Mesothelial cell of epicardium (in vitro differentiated cells): Measurements from ENCODE around the gene WDR93. TPM values are rescaled to one million over a fixed set of nuclear protein-coding genes. Genes with fewer than 3 reads are reported as not detected.
A peak's percentile ranks its signal among the peaks of the same experiment; 100 is the strongest.

Experiments
- DNase-seq, 2 experiments: peaks; one replicate each; pipeline ENCODE4 v3.0.0; 2021; ENCODE audit warnings: low spot score in 2 of 2; ENCODE audit not compliant: unreplicated experiment in 2 of 2
- H3K27ac Mint-ChIP-seq: 2 replicates; pipeline ENCODE4 v1.8.0; 2021; ENCODE audit warnings: mixed read lengths
- H3K27me3 Mint-ChIP-seq: 2 replicates; pipeline ENCODE4 v1.8.0; 2021; ENCODE audit warnings: low read depth, mixed read lengths
- H3K36me3 Mint-ChIP-seq: 2 replicates; pipeline ENCODE4 v1.8.0; 2021; ENCODE audit warnings: mixed read lengths
- H3K4me1 Mint-ChIP-seq: 2 replicates; pipeline ENCODE4 v1.8.0; 2021; ENCODE audit warnings: mixed read lengths
- H3K4me3 Mint-ChIP-seq: 2 replicates; pipeline ENCODE4 v1.8.0; 2021; ENCODE audit warnings: mild to moderate bottlenecking, moderate library complexity, mixed read lengths
- H3K9me3 Mint-ChIP-seq: 2 replicates; pipeline ENCODE4 v1.8.0; 2021; ENCODE audit warnings: mixed read lengths
- total RNA-seq: library from RNA; stranded (reverse); gene quantifications from 3 replicates; pipeline ENCODE4 v1.2.1, GENCODE V29; 2021
- TF ChIP-seq, protein P1 (sequence below): fragments of 200-600 bp; sonication (generic); IDR thresholded peaks from one replicate; pipeline ENCODE4 v1.5.0; 2021; ENCODE audit warnings: antibody characterized with exemption; ENCODE audit not compliant: unreplicated experiment

Gene WDR93
- total RNA-seq, 1 donor from 2014 or later: 0.34 TPM

DNA sequence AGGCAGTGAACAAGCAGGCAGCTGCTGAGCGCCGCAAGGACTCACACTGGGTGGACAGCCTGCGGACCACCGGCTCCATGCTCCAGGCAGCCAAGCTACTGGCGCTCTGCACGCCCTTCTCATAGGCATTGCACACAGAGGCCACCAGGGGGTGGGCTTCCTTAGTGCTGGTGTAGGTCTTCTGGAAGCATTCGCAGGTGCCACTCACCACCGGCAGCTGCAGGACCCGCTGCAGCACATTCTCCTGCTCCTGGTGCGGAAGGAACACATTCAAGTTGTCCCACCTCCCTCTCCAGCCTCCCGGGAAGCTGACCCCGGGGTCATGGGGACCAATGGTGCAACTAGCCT lies 17.5 kb upstream of the WDR93 start:
- Mint-ChIP-seq H3K36me3 (no peaks in the 10 kb centered on the region), H3K4me3 (no peak overlapping the region), H3K27ac (no peak overlapping the region), H3K9me3 (no peaks in the 10 kb centered on the region), H3K27me3 (no peaks in the 10 kb centered on the region), H3K4me1 (peaks cover 14% of the 10 kb centered on the region)
- TF ChIP-seq, protein P1, sequence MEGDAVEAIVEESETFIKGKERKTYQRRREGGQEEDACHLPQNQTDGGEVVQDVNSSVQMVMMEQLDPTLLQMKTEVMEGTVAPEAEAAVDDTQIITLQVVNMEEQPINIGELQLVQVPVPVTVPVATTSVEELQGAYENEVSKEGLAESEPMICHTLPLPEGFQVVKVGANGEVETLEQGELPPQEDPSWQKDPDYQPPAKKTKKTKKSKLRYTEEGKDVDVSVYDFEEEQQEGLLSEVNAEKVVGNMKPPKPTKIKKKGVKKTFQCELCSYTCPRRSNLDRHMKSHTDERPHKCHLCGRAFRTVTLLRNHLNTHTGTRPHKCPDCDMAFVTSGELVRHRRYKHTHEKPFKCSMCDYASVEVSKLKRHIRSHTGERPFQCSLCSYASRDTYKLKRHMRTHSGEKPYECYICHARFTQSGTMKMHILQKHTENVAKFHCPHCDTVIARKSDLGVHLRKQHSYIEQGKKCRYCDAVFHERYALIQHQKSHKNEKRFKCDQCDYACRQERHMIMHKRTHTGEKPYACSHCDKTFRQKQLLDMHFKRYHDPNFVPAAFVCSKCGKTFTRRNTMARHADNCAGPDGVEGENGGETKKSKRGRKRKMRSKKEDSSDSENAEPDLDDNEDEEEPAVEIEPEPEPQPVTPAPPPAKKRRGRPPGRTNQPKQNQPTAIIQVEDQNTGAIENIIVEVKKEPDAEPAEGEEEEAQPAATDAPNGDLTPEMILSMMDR: peak; percentile 25
- no peak for DNase-seq

- DNase-seq: no peak
- H3K27ac Mint-ChIP-seq: no peak overlapping the region
- no peaks in the 10 kb centered on the region for H3K36me3 Mint-ChIP-seq
- H3K9me3 Mint-ChIP-seq: no peaks in the 10 kb centered on the region
- H3K4me1 Mint-ChIP-seq: peaks cover 14% of the 10 kb centered on the region
- no peaks in the 10 kb centered on the region for H3K27me3 Mint-ChIP-seq
- TF ChIP-seq, protein P1: no peak
- H3K4me3 Mint-ChIP-seq: no peak overlapping the region
Observed at GRCh38 chr15:89674526-89674925, 16.1 kb upstream of the WDR93 start.

DNA sequence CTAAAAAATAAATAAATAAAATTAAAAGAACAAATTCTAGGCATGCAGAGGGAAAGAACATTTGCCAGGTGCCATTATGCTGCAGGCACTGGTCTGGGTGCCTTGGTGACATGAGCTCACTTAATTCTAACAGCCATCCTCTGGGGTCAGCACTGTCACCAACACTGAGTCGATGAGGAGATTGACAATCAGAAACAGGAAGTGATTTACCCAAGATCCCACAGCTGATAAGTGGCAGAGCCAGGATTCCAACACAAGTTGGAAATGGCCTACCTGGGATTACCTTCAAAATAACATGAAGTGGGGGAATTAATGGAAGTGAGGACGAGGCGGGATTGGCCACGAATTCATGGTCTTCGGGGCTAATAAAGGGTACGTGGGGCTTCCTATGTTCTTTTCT lies 15.0 kb upstream of the WDR93 start:
- Mint-ChIP-seq H3K36me3 (no peaks in the 10 kb centered on the region), H3K27me3 (no peaks in the 10 kb centered on the region), H3K27ac (no peak overlapping the region), H3K9me3 (no peaks in the 10 kb centered on the region), H3K4me1 (peaks cover 14% of the 10 kb centered on the region), H3K4me3 (no peak overlapping the region)
- TF ChIP-seq, protein P1: no peak
- DNase-seq: no peak

DNA sequence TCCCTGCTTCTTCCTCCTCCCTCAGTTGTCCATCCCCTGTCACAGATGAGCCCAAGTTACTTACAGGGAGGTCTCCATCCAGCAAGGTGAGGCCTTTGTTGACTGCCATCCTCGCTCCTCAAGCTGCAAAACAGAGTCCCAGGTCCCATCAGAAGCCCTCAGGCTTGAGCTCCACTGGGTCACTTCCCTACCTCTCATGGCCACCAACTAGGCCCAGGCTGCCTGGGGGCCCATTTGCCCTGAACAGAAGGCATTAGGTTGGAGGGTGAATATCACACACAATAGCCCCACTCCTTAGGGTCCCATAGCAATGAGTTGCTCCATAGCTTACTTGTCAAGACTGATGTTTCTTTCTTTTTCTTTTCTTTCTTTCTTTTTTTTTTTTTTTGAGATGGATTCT lies 13.2 kb upstream of the WDR93 start:
- no peaks in the 10 kb centered on the region for H3K27me3 Mint-ChIP-seq
- H3K36me3 Mint-ChIP-seq: peaks cover 2% of the 10 kb centered on the region
- peaks cover 8% of the 10 kb centered on the region for H3K4me1 Mint-ChIP-seq
- DNase-seq: no peak
- TF ChIP-seq, protein P1: no peak
- H3K9me3 Mint-ChIP-seq: no peaks in the 10 kb centered on the region
- H3K27ac Mint-ChIP-seq: no peak overlapping the region
- H3K4me3 Mint-ChIP-seq: no peak overlapping the region

DNA sequence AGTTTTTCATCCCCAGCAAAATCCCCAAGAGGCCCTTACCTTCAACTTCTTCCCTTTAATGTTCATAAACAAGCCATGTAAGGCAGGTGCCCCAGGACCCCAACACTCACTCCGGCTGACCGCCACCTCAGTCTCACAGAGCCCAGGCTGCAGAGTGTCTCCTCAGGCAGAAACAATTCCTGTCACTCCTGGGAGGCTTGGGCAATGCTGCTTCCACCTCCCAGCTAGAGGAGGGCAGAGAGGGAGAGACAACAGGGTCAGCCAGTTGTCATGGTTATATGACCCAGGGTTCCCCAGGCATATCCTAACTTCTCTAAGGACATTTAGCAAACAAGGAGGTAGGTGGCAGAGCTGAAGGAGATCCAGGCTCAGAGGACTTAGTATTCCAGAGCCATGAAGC lies 11.4 kb upstream of the WDR93 start, which contains the start of gene PLIN1:
Gene PLIN1 (minus strand): TSS at position 156 of the 400 bp plus-strand sequence. CDS start 1,878 bp downstream, outside the sequence.
- Mint-ChIP-seq H3K27me3 (no peaks in the 10 kb centered on the region), H3K9me3 (no peaks in the 10 kb centered on the region), H3K36me3 (peaks cover 5% of the 10 kb centered on the region), H3K27ac (no peak within 1 kb of the TSS), H3K4me1 (no peaks in the 10 kb centered on the region), H3K4me3 (no peak within 1 kb of the TSS)
- TF ChIP-seq, protein P1: no peak
- no peak for DNase-seq

- peaks cover under 1% of the 10 kb centered on the region for H3K4me1 Mint-ChIP-seq
- H3K36me3 Mint-ChIP-seq: peaks cover 6% of the 10 kb centered on the region
- no peak overlapping the region for H3K27ac Mint-ChIP-seq
Observed at GRCh38 chr15:89680282-89680873, 10.2 kb upstream of the WDR93 start.

More at GRCh38 chr15:89680282-89680873, 10.2 kb upstream of the WDR93 start:
- DNase-seq: no peak
- Mint-ChIP-seq H3K9me3 (no peaks in the 10 kb centered on the region), H3K27me3 (no peaks in the 10 kb centered on the region), H3K4me3 (no peak overlapping the region)
- TF ChIP-seq, protein P1: no peak
